Subcutaneous abdominal adipose tissue (tissue), 5 donors: Measurements from ENCODE around the gene TFIP11.

Source experiments
- H3K27ac ChIP-seq: one replicate; pipeline ENCODE4 v1.7.0; 2013; ENCODE audit warnings: low read depth, mild to moderate bottlenecking, inconsistent platforms, low read length, moderate library complexity
- H3K27me3 ChIP-seq, 5 donors: one replicate each; pipeline ENCODE4 v1.7.0; 2013; ENCODE audit warnings: low read length in 5 of 5, inconsistent platforms in 1 of 5; ENCODE audit not compliant: control insufficient read depth in 5 of 5, insufficient read depth in 4 of 5
- H3K36me3 ChIP-seq, 5 donors: one replicate each; pipeline ENCODE4 v1.7.0; 2013; ENCODE audit warnings: low read length in 5 of 5; ENCODE audit not compliant: control insufficient read depth in 5 of 5, insufficient read depth in 5 of 5
- H3K4me1 ChIP-seq, 5 donors: one replicate each; pipeline ENCODE4 v1.7.0; 2013; ENCODE audit warnings: low read length in 5 of 5, mild to moderate bottlenecking in 3 of 5, moderate library complexity in 1 of 5; ENCODE audit not compliant: control insufficient read depth in 5 of 5, insufficient read depth in 5 of 5
- H3K4me3 ChIP-seq, 5 donors: one replicate each; pipeline ENCODE4 v1.7.0; 2013; ENCODE audit warnings: low read length in 5 of 5, low read depth in 1 of 5
- H3K9ac ChIP-seq, 5 donors: one replicate each; pipeline ENCODE4 v1.7.0; 2013; ENCODE audit warnings: low read length in 5 of 5, mild to moderate bottlenecking in 4 of 5, moderate library complexity in 3 of 5
- H3K9me3 ChIP-seq, 5 donors: one replicate each; pipeline ENCODE4 v1.7.0; 2013; ENCODE audit warnings: low read length in 5 of 5; ENCODE audit not compliant: control insufficient read depth in 5 of 5
- donor health status: healthy.
- donor health status: healthy.
- donor health status: healthy.
- donor health status: healthy.
- donor health status: healthy.

Gene TFIP11

GRCh38 chr22:26544489-26544888 is 32.2 kb upstream of the TFIP11 start:
- no peak overlapping the region for H3K9ac ChIP-seq
- peaks cover 3 to 34% (median 29%) of the 10 kb centered on the region in 5 donors for H3K36me3 ChIP-seq
- no peak overlapping the region for H3K27ac ChIP-seq
- H3K9me3 ChIP-seq = no peaks in the 10 kb centered on the region
- H3K27me3 ChIP-seq = no peaks in the 10 kb centered on the region
- H3K4me3 ChIP-seq = no peak overlapping the region
- H3K4me1 ChIP-seq = peaks cover 0 to 52% (median 34%) of the 10 kb centered on the region in 5 donors

- Histone ChIP-seq H3K27me3 (no peaks in the 10 kb centered on the region), H3K4me3 (no peak overlapping the region), H3K9me3 (no peaks in the 10 kb centered on the region), H3K36me3 (peaks cover 3 to 49% (median 37%) of the 10 kb centered on the region in 5 donors), H3K4me1 (peaks cover 0 to 46% (median 34%) of the 10 kb centered on the region in 5 donors), H3K27ac (no peak overlapping the region), H3K9ac (no peak overlapping the region)
Measured at GRCh38 chr22:26542831-26543230, 30.6 kb upstream of the TFIP11 start.

GRCh38 chr22:26541167-26541819 is 29.0 kb upstream of the TFIP11 start:
- H3K9ac ChIP-seq = no peak overlapping the region
- peaks cover 0 to 32% (median 21%) of the 10 kb centered on the region in 5 donors for H3K4me1 ChIP-seq
- peaks cover 3 to 63% (median 41%) of the 10 kb centered on the region in 5 donors for H3K36me3 ChIP-seq
- no peaks in the 10 kb centered on the region for H3K27me3 ChIP-seq
- no peak overlapping the region for H3K4me3 ChIP-seq
- H3K27ac ChIP-seq = no peak overlapping the region
- no peaks in the 10 kb centered on the region for H3K9me3 ChIP-seq

DNA sequence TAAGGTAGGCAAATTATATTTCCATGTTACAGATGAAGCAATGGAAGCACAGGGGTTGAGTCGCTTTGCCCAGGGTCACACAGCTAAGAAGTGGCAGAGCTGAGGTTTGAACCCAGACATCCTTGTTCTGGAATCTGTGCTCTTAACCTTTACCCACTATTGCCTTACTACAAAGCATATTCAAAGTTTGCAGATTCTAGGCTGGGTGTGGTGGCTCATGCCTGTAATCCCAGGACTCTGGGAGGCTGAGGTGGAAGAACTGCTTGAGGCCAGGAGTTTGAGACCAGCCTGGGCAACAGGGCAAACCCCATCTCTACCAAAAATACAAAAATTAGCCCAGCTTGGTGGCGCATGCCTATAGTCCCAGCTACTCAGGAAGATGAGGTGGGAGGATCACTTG is 27.8 kb upstream of the TFIP11 start:
- Histone ChIP-seq H3K4me1 (peaks cover 0 to 31% (median 16%) of the 10 kb centered on the region in 5 donors), H3K27me3 (no peaks in the 10 kb centered on the region), H3K9me3 (no peaks in the 10 kb centered on the region), H3K27ac (no peak overlapping the region), H3K36me3 (peaks cover 8 to 74% (median 50%) of the 10 kb centered on the region in 5 donors), H3K9ac (no peak overlapping the region), H3K4me3 (no peak overlapping the region)

DNA sequence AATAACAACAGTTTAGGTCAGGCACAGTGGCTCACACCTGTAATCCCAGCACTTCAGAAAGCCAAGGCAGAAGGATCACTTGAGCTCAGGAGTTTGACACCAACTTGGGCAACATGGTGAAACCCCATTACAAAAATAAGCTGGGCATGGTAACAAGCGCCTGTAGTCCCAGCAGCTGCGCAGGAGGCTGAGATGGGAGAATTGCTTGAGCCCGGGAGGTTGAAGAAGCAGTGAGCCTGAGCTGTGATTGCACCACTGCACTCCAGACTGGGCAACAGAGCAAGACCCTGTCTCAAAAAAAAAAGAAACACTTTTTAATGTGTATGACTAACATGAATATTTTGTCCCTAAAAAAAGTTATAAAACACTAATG is 24.5 kb upstream of the TFIP11 start:
- Histone ChIP-seq H3K4me3 (no peak overlapping the region), H3K27me3 (no peaks in the 10 kb centered on the region), H3K27ac (no peak overlapping the region), H3K9ac (no peak overlapping the region), H3K9me3 (no peaks in the 10 kb centered on the region), H3K4me1 (peaks cover 0 to 8% (median 0%) of the 10 kb centered on the region in 5 donors), H3K36me3 (peaks cover 14 to 87% (median 58%) of the 10 kb centered on the region in 5 donors)

- Histone ChIP-seq H3K9ac (no peak overlapping the region), H3K4me3 (no peak overlapping the region), H3K4me1 (peaks cover 0 to 8% (median 0%) of the 10 kb centered on the region in 5 donors), H3K36me3 (peaks cover 16 to 88% (median 59%) of the 10 kb centered on the region in 5 donors), H3K9me3 (no peaks in the 10 kb centered on the region), H3K27me3 (no peaks in the 10 kb centered on the region), H3K27ac (no peak overlapping the region)
Measured at GRCh38 chr22:26536056-26536761, 23.9 kb upstream of the TFIP11 start.

GRCh38 chr22:26535603-26535908 is 23.3 kb upstream of the TFIP11 start:
- Histone ChIP-seq H3K4me3 (no peak overlapping the region), H3K27me3 (no peaks in the 10 kb centered on the region), H3K27ac (no peak overlapping the region), H3K36me3 (peaks cover 20 to 86% (median 56%) of the 10 kb centered on the region in 5 donors), H3K9ac (no peak overlapping the region), H3K9me3 (no peaks in the 10 kb centered on the region), H3K4me1 (peaks cover 0 to 8% (median 0%) of the 10 kb centered on the region in 5 donors)

DNA sequence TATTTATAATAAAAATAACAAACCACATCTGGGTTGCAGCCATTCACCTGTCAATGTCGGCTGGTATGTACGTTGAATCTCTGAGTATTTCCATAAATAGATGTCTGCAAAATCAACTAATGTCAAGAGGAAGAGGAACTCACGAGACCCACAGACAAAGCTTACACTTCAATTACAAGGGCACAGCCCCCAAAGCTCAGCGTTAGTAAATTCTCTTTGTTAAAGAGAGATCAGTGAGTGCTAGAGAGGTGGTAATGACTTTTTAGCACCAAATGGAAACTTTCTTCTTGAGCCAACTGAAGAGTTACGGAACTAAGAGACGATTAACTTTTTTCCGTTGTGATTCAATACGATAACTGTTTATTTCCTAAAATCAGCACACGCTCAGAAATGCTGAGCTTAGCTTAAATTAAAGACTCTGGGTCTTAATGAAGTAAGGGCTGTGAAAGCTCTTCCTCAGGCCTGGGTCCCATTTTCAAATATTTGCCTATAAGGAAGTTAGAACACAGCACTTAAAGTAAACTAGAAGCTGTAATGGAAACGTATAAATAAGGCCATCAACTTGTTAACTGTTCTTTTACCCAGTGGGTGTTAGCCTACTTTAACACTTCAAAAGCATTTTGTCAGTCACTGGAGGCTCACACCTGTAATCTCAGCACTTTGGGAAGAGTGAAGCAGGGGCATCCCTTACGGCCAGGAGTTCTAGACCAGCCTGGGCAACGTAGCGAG is 22.8 kb upstream of the TFIP11 start:
- Histone ChIP-seq H3K9ac (no peak overlapping the region), H3K27me3 (no peaks in the 10 kb centered on the region), H3K4me3 (no peak overlapping the region), H3K36me3 (peaks cover 20 to 83% (median 56%) of the 10 kb centered on the region in 5 donors), H3K4me1 (peaks cover 0 to 8% (median under 1%) of the 10 kb centered on the region in 5 donors), H3K9me3 (no peaks in the 10 kb centered on the region), H3K27ac (no peak overlapping the region)

DNA sequence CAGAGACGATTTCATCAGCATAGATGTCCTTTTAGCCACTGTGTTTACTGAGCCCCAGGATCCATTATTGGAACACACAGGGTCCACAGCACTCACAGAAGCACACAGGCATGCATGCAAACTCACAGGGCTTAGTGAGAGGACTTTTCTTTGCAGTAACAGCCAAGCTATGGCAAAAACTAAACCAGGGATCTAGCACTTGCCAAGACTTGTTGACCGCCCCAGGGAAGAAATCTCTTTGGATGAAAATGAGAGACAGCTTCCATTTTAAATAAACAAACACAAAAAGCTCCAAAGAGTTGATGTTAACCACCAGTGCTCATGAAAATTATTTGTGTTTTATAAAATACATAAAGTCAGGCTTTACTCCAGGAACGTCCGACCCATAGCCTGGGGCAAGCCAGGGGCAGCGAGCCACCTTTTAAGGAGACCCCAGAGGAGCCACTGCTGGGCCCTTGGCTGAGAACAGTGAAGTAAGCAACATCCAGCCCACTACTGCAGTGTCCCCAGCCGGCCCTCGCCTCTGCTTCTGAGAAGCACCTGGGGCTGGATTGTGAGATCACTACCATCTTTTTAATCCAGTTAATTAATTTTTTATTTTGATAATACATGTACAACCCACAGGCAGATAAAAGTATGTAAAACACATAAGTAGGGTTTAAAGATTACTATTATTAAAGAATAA is 22.0 kb upstream of the TFIP11 start:
- Histone ChIP-seq H3K4me1 (peaks cover 0 to 13% (median 5%) of the 10 kb centered on the region in 5 donors), H3K27me3 (no peaks in the 10 kb centered on the region), H3K4me3 (no peak overlapping the region), H3K9me3 (no peaks in the 10 kb centered on the region), H3K36me3 (peaks cover 16 to 83% (median 59%) of the 10 kb centered on the region in 5 donors), H3K27ac (no peak overlapping the region), H3K9ac (no peak overlapping the region)
